Left lung (tissue), 14 donors: ENCODE data around the gene DMXL2. TPM values are rescaled to one million over a fixed set of nuclear protein-coding genes. Genes with fewer than 3 reads are reported as not detected.

ENCODE experiments used
- ATAC-seq: fragments of 200-7000 bp; cut with Tn5 transposase; one replicate; pipeline ENCODE4 v1.9.1; 2020; ENCODE audit warnings: moderate library complexity
- DNase-seq, 4 donors: peaks; one replicate each; pipeline ENCODE4 v3.0.0-alpha.2; 2013 to 2020
- H3K27ac ChIP-seq, 2 donors: fragments of 200-600 bp; sonication (generic) in 1 of 2; one replicate each; pipeline versions ENCODE4 v1.5.0 to v1.8.0; 2020 to 2021
- H3K27me3 ChIP-seq, 2 donors: fragments of 200-600 bp; sonication (generic) in 1 of 2; one replicate each; pipeline versions ENCODE4 v1.5.0 to v1.8.0; 2020 to 2021
- H3K36me3 ChIP-seq, 2 donors: fragments of 200-600 bp; sonication (generic) in 1 of 2; one replicate each; pipeline versions ENCODE4 v1.5.0 to v1.8.0; 2020 to 2021
- H3K4me1 ChIP-seq, 2 donors: fragments of 200-600 bp; one replicate each; pipeline ENCODE4 v1.8.0; 2021
- H3K4me3 ChIP-seq, 2 donors: fragments of 200-600 bp; sonication (generic) in 1 of 2; one replicate each; pipeline versions ENCODE4 v1.5.0 to v1.8.0; 2020 to 2021; ENCODE audit warnings: mild to moderate bottlenecking in 1 of 2
- H3K9me3 ChIP-seq, 2 donors: fragments of 200-600 bp; sonication (generic) in 1 of 2; one replicate each; pipeline versions ENCODE4 v1.5.0 to v1.8.0; 2020 to 2021
- intact Hi-C, 2 donors: fragments of 100-400 bp; cut with DNase I; formaldehyde crosslinking; loops; one replicate each; pipeline versions ENCODE4 v1.11.2 to v1.14.2; 2022
- long read RNA-seq, 12 donors: library from polyadenylated mRNA in 2 of 12; unstranded in 2 of 12; transcript quantifications; one replicate each; pipeline ENCODE4 v2.0.0 and lab custom pipeline, GENCODE V29; 2019 to 2026
- polyA plus RNA-seq, 6 donors: library from polyadenylated mRNA; unstranded; fragments of 120-200 nt; gene quantifications; one replicate each; pipeline ENCODE4 v1.2.1, GENCODE V29; 2013; ENCODE audit not compliant: insufficient read length in 6 of 6
- total RNA-seq, 2 donors: library from RNA; stranded (reverse); fragmentation: NEBNext Ultra II Directional; extraction: Animal tissue kit (Norgen Biotek cat#: 25700); gene quantifications; one replicate each; pipeline ENCODE4 v1.2.1, GENCODE V29; 2021
- TF ChIP-seq, protein P1 (sequence below), 2 donors: fragments of 200-600 bp; sonication (generic) in 1 of 2; IDR thresholded peaks; one replicate each; pipeline versions ENCODE4 v1.5.0 to v1.8.0; 2021; ENCODE audit warnings: antibody characterized with exemption in 2 of 2
- donor health status: DM: no; HTN: yes; CAD: no.
- donor health status: DM: no; HTN: no; CAD: no.

Gene DMXL2, protein sequence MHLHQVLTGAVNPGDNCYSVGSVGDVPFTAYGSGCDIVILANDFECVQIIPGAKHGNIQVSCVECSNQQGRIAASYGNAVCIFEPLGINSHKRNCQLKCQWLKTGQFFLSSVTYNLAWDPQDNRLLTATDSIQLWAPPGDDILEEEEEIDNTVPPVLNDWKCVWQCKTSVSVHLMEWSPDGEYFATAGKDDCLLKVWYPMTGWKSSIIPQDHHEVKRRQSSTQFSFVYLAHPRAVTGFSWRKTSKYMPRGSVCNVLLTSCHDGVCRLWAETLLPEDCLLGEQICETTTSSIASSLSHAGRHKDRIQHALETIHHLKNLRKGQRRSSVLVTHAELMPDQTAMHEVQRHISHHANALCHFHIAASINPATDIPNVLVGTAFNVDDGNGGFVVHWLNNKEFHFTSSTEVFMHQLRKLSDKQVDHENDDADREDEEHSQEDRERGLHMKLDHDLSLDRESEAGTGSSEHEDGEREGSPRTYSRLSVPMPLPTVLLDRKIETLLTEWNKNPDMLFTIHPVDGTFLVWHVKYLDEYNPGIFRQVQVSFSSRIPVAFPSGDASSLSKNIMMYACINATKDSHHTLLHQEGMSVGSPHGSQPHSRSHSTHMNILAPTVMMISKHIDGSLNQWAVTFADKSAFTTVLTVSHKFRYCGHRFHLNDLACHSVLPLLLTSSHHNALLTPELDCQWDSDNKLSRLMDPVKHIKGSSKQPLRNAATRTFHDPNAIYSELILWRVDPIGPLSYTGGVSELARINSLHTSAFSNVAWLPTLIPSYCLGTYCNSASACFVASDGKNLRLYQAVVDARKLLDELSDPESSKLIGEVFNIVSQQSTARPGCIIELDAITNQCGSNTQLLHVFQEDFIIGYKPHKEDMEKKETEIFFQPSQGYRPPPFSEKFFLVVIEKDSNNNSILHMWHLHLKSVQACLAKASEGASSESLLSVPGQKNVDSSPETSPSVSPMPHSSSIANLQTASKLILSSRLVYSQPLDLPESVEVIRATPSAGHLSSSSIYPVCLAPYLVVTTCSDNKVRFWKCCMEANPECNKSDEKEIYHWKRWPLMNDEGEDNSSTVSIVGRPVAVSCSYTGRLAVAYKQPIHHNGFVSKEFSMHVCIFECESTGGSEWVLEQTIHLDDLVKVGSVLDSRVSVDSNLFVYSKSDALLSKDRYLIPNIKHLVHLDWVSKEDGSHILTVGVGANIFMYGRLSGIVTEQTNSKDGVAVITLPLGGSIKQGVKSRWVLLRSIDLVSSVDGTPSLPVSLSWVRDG (N-terminal part only)
- total RNA-seq (10 to 100 TPM; 38.7 to 89.5 TPM), polyA plus RNA-seq (10 to 100 TPM; 68.2 to 96.5 (median 79.2) TPM)
- long read RNA-seq, donor 1, partial matches to known transcripts = 13 of 16 reads
- long read RNA-seq, donor 1, other reads (novel, unspliced or antisense) = 0 of 16 reads
- long read RNA-seq, donor 2, partial matches to known transcripts = 0 of 1 reads
- long read RNA-seq, donor 2, other reads (novel, unspliced or antisense) = 0 of 1 reads
- long read RNA-seq, donor 3 = 0 reads
- long read RNA-seq, donor 4, partial matches to known transcripts = 2 of 5 reads
- long read RNA-seq, donor 4, other reads (novel, unspliced or antisense) = 2 of 5 reads
- long read RNA-seq, donor 5, partial matches to known transcripts = 0 of 1 reads
- long read RNA-seq, donor 5, other reads (novel, unspliced or antisense) = 0 of 1 reads
- long read RNA-seq, donor 6 = 0 reads
- long read RNA-seq, donor 7, partial matches to known transcripts = 0 of 3 reads
- long read RNA-seq, donor 7, other reads (novel, unspliced or antisense) = 0 of 3 reads
- long read RNA-seq, donor 8, partial matches to known transcripts = 0 of 2 reads
- long read RNA-seq, donor 8, other reads (novel, unspliced or antisense) = 0 of 2 reads
- long read RNA-seq, donor 9 = 0 reads
- long read RNA-seq, donor 10, partial matches to known transcripts = 0 of 2 reads
- long read RNA-seq, donor 10, other reads (novel, unspliced or antisense) = 1 of 2 reads
- long read RNA-seq, donor 11 = 0 reads
- long read RNA-seq, donor 12, partial matches to known transcripts = 0 of 1 reads
- long read RNA-seq, donor 12, other reads (novel, unspliced or antisense) = 0 of 1 reads

DNA sequence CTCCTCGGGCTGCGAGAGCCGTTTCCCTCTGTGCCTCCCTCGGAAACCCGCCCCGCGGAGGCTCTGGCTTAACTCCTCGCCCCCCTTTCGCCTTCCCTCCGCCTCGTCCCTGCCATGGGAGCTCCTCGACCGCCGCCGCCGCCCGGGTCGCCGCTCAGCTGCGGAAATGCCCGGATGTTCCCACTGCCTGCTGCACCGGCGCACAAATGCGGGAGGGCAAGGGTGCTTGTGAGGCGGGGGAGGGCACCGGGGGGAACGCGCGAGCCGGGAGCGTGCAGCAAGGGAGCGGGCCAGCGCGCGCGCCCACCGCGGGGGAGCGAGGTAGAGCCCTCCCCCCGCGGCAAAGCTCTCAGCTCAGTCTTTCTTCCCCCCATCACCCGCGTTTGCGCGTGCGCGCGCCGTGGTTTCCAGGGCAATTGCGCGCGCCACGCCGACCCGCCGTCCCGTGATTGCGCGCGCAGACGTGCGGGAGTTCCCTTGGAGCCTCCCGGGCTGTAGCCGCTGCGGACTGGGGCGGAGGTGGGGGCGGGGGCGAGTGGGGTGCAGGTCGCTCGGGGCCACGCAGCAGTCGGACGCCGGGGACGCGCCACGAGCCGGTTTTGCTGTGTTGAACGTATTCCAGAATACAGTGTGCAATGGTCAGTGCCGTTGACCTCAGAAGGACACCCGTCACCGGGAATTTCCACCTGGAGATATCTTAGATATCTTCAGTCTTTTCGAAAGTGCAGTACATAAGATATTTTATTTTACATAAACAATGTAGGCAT, at the start of gene DMXL2:
Gene DMXL2, minus strand, starts transcription at position 168 of the 767 bp plus-strand sequence. CDS start 226 bp downstream, outside the sequence.
- ATAC-seq = peak; percentile 83
- Histone ChIP-seq H3K36me3 (no peaks in the 10 kb centered on the region), H3K27ac (peak within 1 kb of the TSS; percentile 91 to 98), H3K4me1 (peaks cover 3 to 37% of the 10 kb centered on the region in 2 donors), H3K4me3 (peak within 1 kb of the TSS; percentile 67 to 76), H3K9me3 (no peaks in the 10 kb centered on the region), H3K27me3 (no peaks in the 10 kb centered on the region)
- TF ChIP-seq, protein P1, sequence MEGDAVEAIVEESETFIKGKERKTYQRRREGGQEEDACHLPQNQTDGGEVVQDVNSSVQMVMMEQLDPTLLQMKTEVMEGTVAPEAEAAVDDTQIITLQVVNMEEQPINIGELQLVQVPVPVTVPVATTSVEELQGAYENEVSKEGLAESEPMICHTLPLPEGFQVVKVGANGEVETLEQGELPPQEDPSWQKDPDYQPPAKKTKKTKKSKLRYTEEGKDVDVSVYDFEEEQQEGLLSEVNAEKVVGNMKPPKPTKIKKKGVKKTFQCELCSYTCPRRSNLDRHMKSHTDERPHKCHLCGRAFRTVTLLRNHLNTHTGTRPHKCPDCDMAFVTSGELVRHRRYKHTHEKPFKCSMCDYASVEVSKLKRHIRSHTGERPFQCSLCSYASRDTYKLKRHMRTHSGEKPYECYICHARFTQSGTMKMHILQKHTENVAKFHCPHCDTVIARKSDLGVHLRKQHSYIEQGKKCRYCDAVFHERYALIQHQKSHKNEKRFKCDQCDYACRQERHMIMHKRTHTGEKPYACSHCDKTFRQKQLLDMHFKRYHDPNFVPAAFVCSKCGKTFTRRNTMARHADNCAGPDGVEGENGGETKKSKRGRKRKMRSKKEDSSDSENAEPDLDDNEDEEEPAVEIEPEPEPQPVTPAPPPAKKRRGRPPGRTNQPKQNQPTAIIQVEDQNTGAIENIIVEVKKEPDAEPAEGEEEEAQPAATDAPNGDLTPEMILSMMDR (IDR thresholded peaks at IDR 0.05) = no peak
- peak; percentile 88 to 97 (median 90) for DNase-seq
- intact Hi-C loops = no loop called here

DNA sequence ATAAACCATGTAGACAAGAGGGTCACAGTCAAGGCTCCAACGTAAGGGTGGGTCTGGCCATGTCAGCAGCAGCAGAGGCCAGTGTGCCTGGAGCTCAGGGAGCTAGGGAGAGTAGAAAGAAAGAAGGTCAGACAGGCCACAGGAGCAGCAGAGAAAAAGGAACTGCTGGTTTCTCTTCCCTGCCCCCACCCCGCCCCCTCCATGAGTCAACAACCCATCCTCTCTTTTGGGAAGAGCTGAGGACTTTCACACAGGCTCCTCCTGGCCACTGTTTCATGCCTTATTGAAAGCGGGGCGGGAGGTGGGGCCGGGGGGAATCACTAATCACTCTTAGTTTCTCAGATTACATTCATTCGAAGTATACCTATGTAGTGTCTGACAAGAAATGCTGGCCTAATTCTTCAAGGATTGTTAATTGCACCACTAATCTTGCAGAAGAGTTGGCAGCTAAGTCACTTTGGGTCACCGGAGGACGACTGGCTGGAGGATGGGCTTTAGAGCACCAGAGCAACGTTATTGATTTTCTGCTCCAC, 49.6 kb upstream of the DMXL2 start:
- Histone ChIP-seq H3K27me3 (no peaks in the 10 kb centered on the region), H3K27ac (no peak overlapping the region), H3K4me1 (peaks cover 0 to 4% of the 10 kb centered on the region in 2 donors), H3K36me3 (no peaks in the 10 kb centered on the region), H3K4me3 (no peak overlapping the region), H3K9me3 (no peaks in the 10 kb centered on the region)
- ATAC-seq (peak; percentile 62), DNase-seq (peak in 1 of 4 donors; percentile 58)
- intact Hi-C loops = no loop called here
- TF ChIP-seq, protein P1 (IDR thresholded peaks at IDR 0.05) = no peak

DNA sequence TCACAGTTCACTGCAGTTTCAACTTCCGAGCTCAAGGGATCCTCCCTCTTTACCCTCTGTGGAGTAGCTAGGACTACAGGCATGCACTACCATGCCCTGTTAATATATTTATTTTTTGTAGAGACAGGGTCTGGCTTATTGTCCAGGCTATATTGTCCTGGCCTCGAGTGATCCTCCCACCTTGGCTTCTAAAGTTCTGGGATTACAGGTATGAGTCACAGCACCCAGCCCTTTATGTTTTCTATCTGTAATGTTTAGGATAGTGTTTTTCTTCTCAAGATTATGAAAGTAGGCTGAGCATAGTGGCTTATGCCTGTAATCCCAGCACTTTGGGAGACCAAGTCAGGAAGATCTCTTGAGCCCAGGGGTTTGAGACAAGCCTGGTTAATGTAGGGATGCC, 46.8 kb upstream of the DMXL2 start:
- no peak overlapping the region for H3K27ac ChIP-seq
- TF ChIP-seq, protein P1 (IDR thresholded peaks at IDR 0.05) = no peak
- no peak overlapping the region for H3K4me3 ChIP-seq
- peaks cover 0 to 4% of the 10 kb centered on the region in 2 donors for H3K4me1 ChIP-seq
- no peak for ATAC-seq
- DNase-seq = no peak
- no peaks in the 10 kb centered on the region for H3K36me3 ChIP-seq
- H3K9me3 ChIP-seq = no peaks in the 10 kb centered on the region
- intact Hi-C loops = no loop called here
- no peaks in the 10 kb centered on the region for H3K27me3 ChIP-seq
